ENCODE measurements around the gene MAP3K15. TPM values are rescaled to one million over a fixed set of nuclear protein-coding genes. Genes with fewer than 3 reads are reported as not detected.

MAP3K15 gene
- total and polyA plus RNA-seq, 2 of the 13 experiments (the other 11 are each of a cell fraction or from before 2014, with no cell fraction given): 3.9 to 6.4 TPM

DNA sequence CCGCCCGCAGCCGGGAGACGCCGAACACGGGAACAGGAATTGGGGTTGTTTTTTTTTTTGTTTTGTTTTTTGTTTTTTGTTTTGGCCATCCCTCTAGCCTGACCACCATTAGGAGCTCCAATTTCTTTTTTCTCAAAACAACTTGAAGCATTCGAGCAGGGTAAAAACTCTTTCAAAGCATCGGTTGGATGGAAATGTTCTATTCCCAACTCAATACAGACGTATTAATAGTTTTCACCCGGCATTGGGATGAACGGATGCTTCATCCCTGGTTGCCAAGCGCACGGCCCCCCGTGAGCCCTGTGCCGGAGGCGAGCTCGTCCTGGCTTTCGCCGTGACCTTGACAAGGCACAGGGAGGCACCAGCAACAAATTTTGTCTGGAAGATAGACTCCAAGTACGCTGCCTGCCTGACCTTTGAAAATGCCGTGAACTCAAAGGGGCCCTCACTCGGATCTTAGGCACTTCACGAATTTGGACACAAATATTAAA lies 352 bp upstream of the MAP3K15 start:
- Histone ChIP-seq H3K79me2 (ENCODE audit: insufficient read depth, low read length) (no peaks in the 10 kb centered on the region), H3K4me2 (ENCODE audit: low read depth, low read length) (peak overlapping the region; percentile 74), H3K36me3 (replicated peaks in 1 of 2; ENCODE audit: control insufficient read depth in 1 of 2, insufficient read depth in 2 of 2, low read length in 2 of 2) (no peaks in the 10 kb centered on the region), H3K9me3 (ENCODE audit: low read length) (no peaks in the 10 kb centered on the region), H3K4me3 (replicated peaks in 1 of 3; ENCODE audit: insufficient read depth in 1 of 3, low read depth in 2 of 3, low read length in 3 of 3) (peak overlapping the region; percentile 48 to 62 (median 61); a peak in 4 of 6 replicates), H2AFZ (ENCODE audit: low read length) (no peak overlapping the region), H3K27ac (ENCODE audit: extremely low read length, insufficient read depth, low read length) (no peak overlapping the region), H3K4me1 (ENCODE audit: insufficient read depth, low read length) (peaks cover 14% of the 10 kb centered on the region), H3K9ac (ENCODE audit: insufficient read depth, low read depth, low read length) (no peak overlapping the region), H3K27me3 (ENCODE audit: control insufficient read depth in 1 of 2, insufficient read depth in 2 of 2, low read length in 2 of 2) (no peaks in the 10 kb centered on the region), H4K20me1 (ENCODE audit: insufficient read depth, low read length) (no peaks in the 10 kb centered on the region)
- intact Hi-C loops (cut with micrococcal nuclease; ENCODE audit: unreplicated experiment) (loop anchor here (2.0 to 5.0 kb wide), 2 partner anchors 45 to 133 kb away; no protein-coding TSS in a partner anchor), in situ Hi-C loops (cut with HindIII; ENCODE audit: extremely low pct_ligation_motif_present, low pct_unique_long_range_greater_than_20kb) (no loop called here)
- no peak for FAIRE-seq
- no peak for DNase-seq (ENCODE audit: low spot score)
- ATAC-seq: peak; percentile 19
- WGBS (ENCODE audit: low lambda C conversion rate): 1% methylated on average over 14 of the region's 23 CpGs
- TF ChIP-seq, protein P1, sequence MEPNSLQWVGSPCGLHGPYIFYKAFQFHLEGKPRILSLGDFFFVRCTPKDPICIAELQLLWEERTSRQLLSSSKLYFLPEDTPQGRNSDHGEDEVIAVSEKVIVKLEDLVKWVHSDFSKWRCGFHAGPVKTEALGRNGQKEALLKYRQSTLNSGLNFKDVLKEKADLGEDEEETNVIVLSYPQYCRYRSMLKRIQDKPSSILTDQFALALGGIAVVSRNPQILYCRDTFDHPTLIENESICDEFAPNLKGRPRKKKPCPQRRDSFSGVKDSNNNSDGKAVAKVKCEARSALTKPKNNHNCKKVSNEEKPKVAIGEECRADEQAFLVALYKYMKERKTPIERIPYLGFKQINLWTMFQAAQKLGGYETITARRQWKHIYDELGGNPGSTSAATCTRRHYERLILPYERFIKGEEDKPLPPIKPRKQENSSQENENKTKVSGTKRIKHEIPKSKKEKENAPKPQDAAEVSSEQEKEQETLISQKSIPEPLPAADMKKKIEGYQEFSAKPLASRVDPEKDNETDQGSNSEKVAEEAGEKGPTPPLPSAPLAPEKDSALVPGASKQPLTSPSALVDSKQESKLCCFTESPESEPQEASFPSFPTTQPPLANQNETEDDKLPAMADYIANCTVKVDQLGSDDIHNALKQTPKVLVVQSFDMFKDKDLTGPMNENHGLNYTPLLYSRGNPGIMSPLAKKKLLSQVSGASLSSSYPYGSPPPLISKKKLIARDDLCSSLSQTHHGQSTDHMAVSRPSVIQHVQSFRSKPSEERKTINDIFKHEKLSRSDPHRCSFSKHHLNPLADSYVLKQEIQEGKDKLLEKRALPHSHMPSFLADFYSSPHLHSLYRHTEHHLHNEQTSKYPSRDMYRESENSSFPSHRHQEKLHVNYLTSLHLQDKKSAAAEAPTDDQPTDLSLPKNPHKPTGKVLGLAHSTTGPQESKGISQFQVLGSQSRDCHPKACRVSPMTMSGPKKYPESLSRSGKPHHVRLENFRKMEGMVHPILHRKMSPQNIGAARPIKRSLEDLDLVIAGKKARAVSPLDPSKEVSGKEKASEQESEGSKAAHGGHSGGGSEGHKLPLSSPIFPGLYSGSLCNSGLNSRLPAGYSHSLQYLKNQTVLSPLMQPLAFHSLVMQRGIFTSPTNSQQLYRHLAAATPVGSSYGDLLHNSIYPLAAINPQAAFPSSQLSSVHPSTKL (CRISPR knock-in tag; IDR thresholded peaks at IDR 0.05): no peak
- no peak for TF ChIP-seq TOPORS (CRISPR knock-in tag; IDR thresholded peaks at IDR 0.05)
- no peak for TF ChIP-seq ASH2L (IDR thresholded peaks at IDR 0.05; ENCODE audit: insufficient read length, low read depth, low read length)
- no peak for TF ChIP-seq EHMT2 (IDR thresholded peaks at IDR 0.05; ENCODE audit: borderline replicate concordance, low read depth, low read length)
- no peak for TF ChIP-seq MLX (CRISPR knock-in tag; IDR thresholded peaks at IDR 0.05)
- ChIA-PET POLR2A (no interaction called here), CTCF (ENCODE audit: low intra/inter-chr PET ratio, low total read pairs) (no interaction called here)
- BruUV-seq (replicated peaks): no TSS peak
